HEK293 (cell line): ENCODE data around the gene CRIP2.
A peak's percentile ranks its signal among the peaks of the same experiment; 100 is the strongest.

Experiments used
- BCL11B ChIP-seq: fragments of 450-650 bp; formaldehyde crosslinking; IDR thresholded peaks from 2 replicates; pipeline ENCODE4 v1.5.1; 2016; ENCODE audit warnings: low read depth, missing biosample characterization, missing genetic modification characterization
- GLIS1 ChIP-seq: fragments of 450-650 bp; formaldehyde crosslinking; IDR thresholded peaks from 2 replicates; pipeline ENCODE4 v1.5.1; 2016; ENCODE audit warnings: missing biosample characterization, missing genetic modification characterization
- HOXD13 ChIP-seq: sonication (generic); formaldehyde crosslinking; IDR thresholded peaks from 2 replicates; pipeline ENCODE4 v1.8.0; 2022; ENCODE audit warnings: missing genetic modification reagents, borderline replicate concordance
- IKZF3 ChIP-seq: fragments of 450-650 bp; IDR thresholded peaks from 2 replicates; pipeline ENCODE4 v1.5.0; 2018; ENCODE audit warnings: missing biosample characterization, mild to moderate bottlenecking, missing genetic modification characterization, moderate library complexity
- MYNN ChIP-seq: fragments of 450-650 bp; formaldehyde crosslinking; IDR thresholded peaks from 2 replicates; pipeline ENCODE4 v1.5.1; 2016; ENCODE audit warnings: missing biosample characterization, missing genetic modification characterization, borderline replicate concordance
- PRDM10 ChIP-seq: fragments of 450-650 bp; formaldehyde crosslinking; IDR thresholded peaks from 2 replicates; pipeline ENCODE4 v1.5.1; 2016; ENCODE audit warnings: missing biosample characterization, missing genetic modification characterization
- RBAK ChIP-seq: fragments of 450-650 bp; formaldehyde crosslinking; IDR thresholded peaks from 2 replicates; pipeline ENCODE4 v1.5.1; 2016; ENCODE audit warnings: missing biosample characterization, missing genetic modification characterization
- SP2 ChIP-seq: fragments of 450-650 bp; formaldehyde crosslinking; IDR thresholded peaks from 2 replicates; pipeline ENCODE4 v1.5.1; 2016; ENCODE audit warnings: missing biosample characterization, missing genetic modification characterization
- TCF7L2 ChIP-seq: IDR thresholded peaks from 2 replicates; pipeline ENCODE4 v1.6.1; 2011; ENCODE audit warnings: low read depth, mild to moderate bottlenecking, inconsistent platforms, low read length, moderate library complexity, borderline replicate concordance
- WT1 ChIP-seq: fragments of 450-650 bp; formaldehyde crosslinking; IDR thresholded peaks from 2 replicates; pipeline ENCODE4 v1.5.1; 2016; ENCODE audit warnings: missing biosample characterization, missing genetic modification characterization
- YY2 ChIP-seq: fragments of 450-650 bp; formaldehyde crosslinking; IDR thresholded peaks from 2 replicates; pipeline ENCODE4 v1.5.1; 2016; ENCODE audit warnings: missing biosample characterization, missing genetic modification characterization
- ZBTB17 ChIP-seq: fragments of 450-650 bp; formaldehyde crosslinking; IDR thresholded peaks from 2 replicates; pipeline ENCODE4 v1.5.1; 2016; ENCODE audit warnings: missing biosample characterization, missing genetic modification characterization
- ZBTB20 ChIP-seq: fragments of 450-650 bp; formaldehyde crosslinking; IDR thresholded peaks from 2 replicates; pipeline ENCODE4 v1.5.1; 2016; ENCODE audit warnings: missing biosample characterization, missing genetic modification characterization
- ZBTB44 ChIP-seq: fragments of 450-650 bp; IDR thresholded peaks from 2 replicates; pipeline ENCODE4 v1.5.1; 2018; ENCODE audit warnings: missing biosample characterization, mild to moderate bottlenecking, missing genetic modification characterization
- ZNF16 ChIP-seq: fragments of 450-650 bp; formaldehyde crosslinking; IDR thresholded peaks from 2 replicates; pipeline ENCODE4 v1.5.1; 2016; ENCODE audit warnings: low read depth, missing biosample characterization, missing genetic modification characterization
- ZNF174 ChIP-seq: fragments of 450-650 bp; formaldehyde crosslinking; IDR thresholded peaks from 2 replicates; pipeline ENCODE4 v1.5.0; 2017; ENCODE audit warnings: missing biosample characterization, mild to moderate bottlenecking, missing genetic modification characterization
- ZNF214 ChIP-seq: fragments of 450-650 bp; formaldehyde crosslinking; IDR thresholded peaks from 2 replicates; pipeline ENCODE4 v1.5.1; 2017; ENCODE audit warnings: missing biosample characterization, mild to moderate bottlenecking, missing genetic modification characterization, borderline replicate concordance
- ZNF23 ChIP-seq: fragments of 450-650 bp; formaldehyde crosslinking; IDR thresholded peaks from 2 replicates; pipeline ENCODE4 v1.5.1; 2016; ENCODE audit warnings: missing biosample characterization, missing genetic modification characterization, borderline replicate concordance
- ZNF274 ChIP-seq, 2 experiments: fragments of 200-500 bp in 1 of 2; fragments of 450-650 bp in 1 of 2; sonication (Bioruptor generic) in 1 of 2; formaldehyde crosslinking in 1 of 2; IDR thresholded peaks; 2 replicates each; pipeline versions ENCODE4 v1.5.1 to v1.6.1; 2014 to 2016; ENCODE audit warnings: borderline replicate concordance in 1 of 2, inconsistent platforms in 1 of 2, low read length in 1 of 2, missing biosample characterization in 1 of 2, missing genetic modification characterization in 1 of 2
- ZNF302 ChIP-seq: fragments of 450-650 bp; formaldehyde crosslinking; IDR thresholded peaks from 2 replicates; pipeline ENCODE4 v1.5.1; 2016; ENCODE audit warnings: missing biosample characterization, missing genetic modification characterization, low read depth
- ZNF362 ChIP-seq: fragments of 450-650 bp; formaldehyde crosslinking; IDR thresholded peaks from 2 replicates; pipeline ENCODE4 v1.5.1; 2016; ENCODE audit warnings: missing biosample characterization, missing genetic modification characterization
- ZNF398 ChIP-seq: fragments of 450-650 bp; formaldehyde crosslinking; IDR thresholded peaks from 2 replicates; pipeline ENCODE4 v1.5.1; 2017; ENCODE audit warnings: missing biosample characterization, missing genetic modification characterization
- ZNF416 ChIP-seq: fragments of 450-650 bp; formaldehyde crosslinking; IDR thresholded peaks from 2 replicates; pipeline ENCODE4 v1.5.1; 2016; ENCODE audit warnings: missing biosample characterization, missing genetic modification characterization
- ZNF560 ChIP-seq: fragments of 450-650 bp; formaldehyde crosslinking; IDR thresholded peaks from 2 replicates; pipeline ENCODE4 v1.5.1; 2017; ENCODE audit warnings: missing biosample characterization, missing genetic modification characterization, borderline replicate concordance
- TF ChIP-seq, protein P1 (sequence below): fragments of 450-650 bp; formaldehyde crosslinking; IDR thresholded peaks from 2 replicates; pipeline ENCODE4 v1.5.1; 2016; ENCODE audit warnings: missing biosample characterization, missing genetic modification characterization
- TF ChIP-seq, protein P2 (sequence below): fragments of 450-650 bp; formaldehyde crosslinking; optimal IDR thresholded peaks from 2 replicates; pipeline ENCODE3; 2016; ENCODE audit warnings: missing biosample characterization, mild to moderate bottlenecking, missing genetic modification characterization

The CRIP2 gene

GRCh38 chr14:105473677-105474482 lies 741 bp upstream of the CRIP2 start (continued):
- TF ChIP-seq PRDM10 (tag by site-specific recombination) (peak; percentile 63; the same call in 1 of the 2 replicates), HOXD13 (CRISPR knock-in tag) (no peak), ZBTB20 (tag by site-specific recombination) (peak; percentile 95), SP2 (tag by site-specific recombination) (peak; percentile 86), ZNF16 (tag by site-specific recombination) (no peak), ZNF23 (no peak), TCF7L2 (0 out of 2 replicates have a peak, but pooled peaks have one; percentile 54), YY2 (no peak), ZNF560 (tag by site-specific recombination) (0 out of 2 replicates have a peak, but pooled peaks have one; percentile 67), ZNF416 (no peak), ZBTB44 (no peak), ZNF214 (tag by site-specific recombination) (no peak), ZNF174 (tag by site-specific recombination) (no peak), ZNF302 (no peak), ZNF398 (tag by site-specific recombination) (peak; percentile 98), BCL11B (peak; percentile 64), MYNN (tag by site-specific recombination) (peak; percentile 61; the same call in 1 of the 2 replicates), ZBTB17 (tag by site-specific recombination) (0 out of 2 replicates have a peak, but pooled peaks have one; percentile 55), IKZF3 (tag by site-specific recombination) (peak; percentile 83; the same call in 1 of the 2 replicates), WT1 (tag by site-specific recombination) (peak; percentile 63; the same call in 1 of the 2 replicates), RBAK (tag by site-specific recombination) (no peak), GLIS1 (tag by site-specific recombination) (peak; percentile 99), ZNF362 (tag by site-specific recombination) (no peak), ZNF274 (IDR thresholded peaks at IDR 0.05; ENCODE audit: low read length) (no peak), ZNF274 (tag by site-specific recombination; IDR thresholded peaks at IDR 0.05; ENCODE audit: borderline replicate concordance) (no peak)
- TF ChIP-seq, protein P1, sequence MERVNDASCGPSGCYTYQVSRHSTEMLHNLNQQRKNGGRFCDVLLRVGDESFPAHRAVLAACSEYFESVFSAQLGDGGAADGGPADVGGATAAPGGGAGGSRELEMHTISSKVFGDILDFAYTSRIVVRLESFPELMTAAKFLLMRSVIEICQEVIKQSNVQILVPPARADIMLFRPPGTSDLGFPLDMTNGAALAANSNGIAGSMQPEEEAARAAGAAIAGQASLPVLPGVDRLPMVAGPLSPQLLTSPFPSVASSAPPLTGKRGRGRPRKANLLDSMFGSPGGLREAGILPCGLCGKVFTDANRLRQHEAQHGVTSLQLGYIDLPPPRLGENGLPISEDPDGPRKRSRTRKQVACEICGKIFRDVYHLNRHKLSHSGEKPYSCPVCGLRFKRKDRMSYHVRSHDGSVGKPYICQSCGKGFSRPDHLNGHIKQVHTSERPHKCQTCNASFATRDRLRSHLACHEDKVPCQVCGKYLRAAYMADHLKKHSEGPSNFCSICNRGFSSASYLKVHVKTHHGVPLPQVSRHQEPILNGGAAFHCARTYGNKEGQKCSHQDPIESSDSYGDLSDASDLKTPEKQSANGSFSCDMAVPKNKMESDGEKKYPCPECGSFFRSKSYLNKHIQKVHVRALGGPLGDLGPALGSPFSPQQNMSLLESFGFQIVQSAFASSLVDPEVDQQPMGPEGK (tag by site-specific recombination) = peak; percentile 95
- TF ChIP-seq, protein P2, sequence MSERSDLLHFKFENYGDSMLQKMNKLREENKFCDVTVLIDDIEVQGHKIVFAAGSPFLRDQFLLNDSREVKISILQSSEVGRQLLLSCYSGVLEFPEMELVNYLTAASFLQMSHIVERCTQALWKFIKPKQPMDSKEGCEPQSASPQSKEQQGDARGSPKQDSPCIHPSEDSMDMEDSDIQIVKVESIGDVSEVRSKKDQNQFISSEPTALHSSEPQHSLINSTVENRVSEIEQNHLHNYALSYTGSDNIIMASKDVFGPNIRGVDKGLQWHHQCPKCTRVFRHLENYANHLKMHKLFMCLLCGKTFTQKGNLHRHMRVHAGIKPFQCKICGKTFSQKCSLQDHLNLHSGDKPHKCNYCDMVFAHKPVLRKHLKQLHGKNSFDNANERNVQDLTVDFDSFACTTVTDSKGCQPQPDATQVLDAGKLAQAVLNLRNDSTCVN (tag by site-specific recombination) = peak; percentile 72
